Keratinocyte (primary cell): Measurements from ENCODE around the gene FYB1.

Experiments
- CTCF ChIP-seq, 3 experiments: IDR thresholded peaks in 1 of 3; conservative IDR thresholded peaks in 1 of 3; optimal IDR thresholded peaks in 1 of 3; 2 replicates in 2 of 3; 3 replicates in 1 of 3; pipeline versions ENCODE3 to v1.5.1; 2011; ENCODE audit warnings: low read length in 3 of 3, mild to moderate bottlenecking in 3 of 3, moderate library complexity in 2 of 3, control low read depth in 1 of 3, inconsistent platforms in 1 of 3; ENCODE audit not compliant: insufficient read depth in 2 of 3; ENCODE audit errors: extremely low read depth in 1 of 3
- EZH2 ChIP-seq: IDR thresholded peaks from one replicate; pipeline ENCODE4 v1.6.1; 2012; ENCODE audit warnings: inconsistent platforms, mild to moderate bottlenecking, low read length, moderate library complexity

GRCh38 chr5:39113354-39113953 is 105.9 kb downstream of the FYB1 start:
- no peak for TF ChIP-seq CTCF (optimal IDR thresholded peaks at IDR 0.05 in 1 of 3, IDR thresholded peaks at IDR 0.05 in 1 of 3, conservative IDR thresholded peaks at IDR 0.05 in 1 of 3; ENCODE audit: extremely low read depth in 1 of 3, insufficient read depth in 2 of 3, low read length in 3 of 3)
- no peak for TF ChIP-seq EZH2
